Measurements from ENCODE around the gene HS3ST3B1.

The HS3ST3B1 gene

DNA sequence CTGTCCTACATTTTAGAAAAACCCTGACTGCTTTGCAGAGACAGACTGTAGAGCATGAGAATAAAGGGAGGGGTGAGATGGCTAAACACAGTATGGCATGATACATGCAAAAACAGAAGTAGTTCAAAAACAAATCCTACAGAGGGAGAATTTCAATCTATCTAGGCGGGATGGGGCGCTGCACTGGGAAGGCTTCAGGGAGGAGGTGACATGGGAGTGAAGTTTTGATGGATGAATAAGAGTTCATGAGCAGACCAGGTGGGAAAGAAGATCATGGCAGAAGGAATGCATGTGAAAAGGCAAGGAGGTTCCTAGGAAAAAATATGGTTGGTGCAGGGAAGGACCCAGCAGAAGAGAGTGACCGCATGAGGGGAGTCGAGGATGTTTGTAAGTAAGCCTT is 19.2 kb downstream of the HS3ST3B1 start:
- DNase-seq (ENCODE audit: insufficient read length, low spot score) (no peak), FAIRE-seq (no peak)

- no peak for FAIRE-seq
- no peak for DNase-seq (ENCODE audit: insufficient read length, low spot score)
These were observed 20.0 kb downstream of the HS3ST3B1 start for GRCh38 chr17:14320734-14321475.

DNA sequence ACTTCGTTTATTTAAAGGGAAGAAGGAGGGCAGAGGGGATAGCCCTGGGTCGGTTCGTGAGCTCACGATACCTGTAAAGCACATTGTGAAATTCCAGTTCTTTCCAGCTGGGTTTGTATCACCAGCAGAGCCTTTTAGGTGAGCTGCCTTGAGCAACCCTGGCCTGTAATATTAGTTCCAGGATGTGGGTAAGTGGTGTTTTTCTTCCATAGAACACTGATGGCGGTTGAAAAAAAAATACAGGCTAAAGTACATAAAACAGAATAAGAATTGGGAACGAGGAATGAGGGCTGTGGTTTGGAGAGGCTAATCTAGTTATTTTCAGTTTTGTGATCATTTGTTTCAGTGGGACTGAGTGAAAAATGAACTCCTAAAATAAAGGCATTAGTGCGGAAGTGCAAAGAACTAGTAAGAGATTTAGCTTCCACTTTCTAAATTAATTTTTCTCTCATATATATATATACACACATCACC is 20.6 kb downstream of the HS3ST3B1 start:
- no peak for DNase-seq (ENCODE audit: insufficient read length, low spot score)
- no peak for FAIRE-seq

DNA sequence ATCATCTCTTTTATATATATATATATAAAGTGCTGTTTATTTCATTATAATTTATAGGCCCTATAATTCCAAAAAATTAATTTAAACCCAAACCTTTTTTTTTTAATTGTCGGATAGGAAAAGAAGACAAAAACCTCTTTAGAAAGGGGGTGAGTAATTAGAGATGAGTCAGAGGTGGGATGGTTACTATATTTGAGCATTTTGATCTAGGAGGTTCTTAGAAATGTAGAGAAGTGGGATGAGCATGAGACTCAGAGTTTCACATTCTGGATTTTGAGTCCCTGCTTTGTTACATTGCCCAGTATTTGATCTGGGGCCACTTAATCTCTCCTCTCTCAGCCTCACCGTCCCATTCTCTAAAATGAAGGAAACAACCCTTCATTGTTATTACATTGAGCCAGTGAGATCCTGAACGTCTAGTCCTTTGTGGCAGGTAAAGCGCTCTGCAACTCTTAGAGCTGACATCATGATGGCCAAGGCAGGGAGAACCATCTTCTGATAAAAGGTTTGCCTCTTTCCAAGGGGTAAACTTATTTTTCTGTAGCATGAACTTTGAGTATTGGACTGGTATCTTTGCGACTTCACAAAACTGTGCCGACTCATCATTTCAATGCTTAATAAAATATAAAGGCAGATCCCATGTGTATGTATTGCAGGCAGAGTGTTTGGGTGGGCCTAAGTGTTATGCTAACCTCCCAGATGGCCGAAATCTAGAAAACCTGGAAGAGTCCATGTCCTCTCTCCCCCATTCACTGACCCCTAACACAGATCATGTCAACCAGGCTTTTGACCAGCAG is 21.3 kb downstream of the HS3ST3B1 start:
- no peak for DNase-seq (ENCODE audit: insufficient read length, low spot score)
- FAIRE-seq = no peak

DNA sequence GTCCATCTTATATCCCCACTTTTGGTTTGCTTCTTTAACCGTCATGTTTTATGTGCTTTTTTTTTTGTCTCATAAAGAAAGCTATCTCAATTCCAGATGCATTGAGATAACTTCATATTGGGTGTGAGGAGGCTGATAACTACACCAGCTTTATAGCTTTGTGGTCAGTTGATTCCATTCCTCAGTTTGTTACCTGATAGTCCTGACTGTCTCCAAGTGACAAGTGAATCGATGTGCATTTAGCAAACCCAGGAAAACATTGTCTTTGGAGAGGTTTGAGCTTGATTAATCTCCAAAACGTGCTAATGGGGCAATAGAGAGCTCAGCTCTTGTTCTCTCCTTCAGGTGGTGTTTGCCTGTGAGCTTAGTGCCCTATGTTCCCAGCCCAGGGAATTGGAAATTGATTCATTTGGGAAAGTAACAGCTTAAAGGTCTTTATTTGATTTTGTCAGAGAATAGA is 22.7 kb downstream of the HS3ST3B1 start:
- no peak for FAIRE-seq
- DNase-seq (ENCODE audit: insufficient read length, low spot score) = no peak

- FAIRE-seq = no peak
These were observed 24.8 kb downstream of the HS3ST3B1 start for GRCh38 chr17:14325618-14326167.

DNA sequence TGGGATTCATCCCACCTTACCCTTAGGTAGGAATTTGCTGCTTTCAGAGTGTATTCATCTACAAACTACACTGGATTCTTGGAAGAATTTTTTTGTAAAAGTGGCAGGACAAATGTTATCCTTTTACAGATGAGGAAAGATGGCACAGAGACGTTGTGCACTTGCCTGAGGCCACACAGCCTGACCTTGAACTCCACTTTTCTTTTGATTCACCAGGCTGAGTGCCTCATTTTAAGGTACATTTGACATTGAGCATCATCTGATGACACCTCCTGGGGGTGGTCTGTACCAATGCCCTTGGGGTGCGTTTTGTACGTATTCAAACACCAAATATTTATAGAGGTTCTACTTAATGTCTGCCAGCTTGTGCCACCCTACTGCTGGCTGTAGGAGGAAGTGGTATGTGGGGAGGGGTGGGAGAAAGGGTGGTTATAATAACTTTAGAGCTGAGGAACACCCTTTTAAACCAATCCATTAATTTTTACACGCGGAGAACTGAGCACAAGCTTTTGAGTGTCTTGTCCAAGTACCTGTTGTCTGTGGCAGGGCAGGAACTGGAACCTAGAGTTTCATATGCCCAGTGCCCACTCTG is 29.1 kb downstream of the HS3ST3B1 start:
- FAIRE-seq (no peak), DNase-seq (ENCODE audit: insufficient read length, low spot score) (no peak)

More at GRCh38 chr17:14325618-14326167, 24.8 kb downstream of the HS3ST3B1 start:
- no peak for DNase-seq (ENCODE audit: insufficient read length, low spot score)

DNA sequence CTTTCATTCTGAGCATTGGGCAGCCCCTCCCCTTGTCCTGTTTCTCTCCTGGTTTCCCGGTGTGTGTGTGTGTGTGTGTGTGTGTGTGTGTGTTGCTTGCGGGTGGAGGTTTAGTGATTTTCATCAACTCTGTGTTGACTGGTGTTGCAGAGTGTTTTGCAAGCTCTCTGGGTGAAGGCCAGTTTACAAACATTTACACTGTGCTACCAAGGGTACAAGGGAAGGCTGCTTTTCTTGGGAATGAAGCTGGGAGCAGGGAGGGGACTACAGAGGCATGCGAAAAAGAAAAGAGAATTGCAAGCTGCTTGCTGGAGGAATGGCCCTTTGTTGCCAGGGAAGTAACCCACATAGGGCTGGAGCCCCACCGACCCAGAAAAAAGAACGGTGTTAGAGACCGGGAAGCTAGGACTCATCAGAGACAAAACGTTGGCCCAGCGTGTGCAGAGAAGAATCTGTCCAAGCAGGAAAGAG is 29.6 kb downstream of the HS3ST3B1 start:
- FAIRE-seq (no peak), DNase-seq (ENCODE audit: insufficient read length, low spot score) (no peak)

DNA sequence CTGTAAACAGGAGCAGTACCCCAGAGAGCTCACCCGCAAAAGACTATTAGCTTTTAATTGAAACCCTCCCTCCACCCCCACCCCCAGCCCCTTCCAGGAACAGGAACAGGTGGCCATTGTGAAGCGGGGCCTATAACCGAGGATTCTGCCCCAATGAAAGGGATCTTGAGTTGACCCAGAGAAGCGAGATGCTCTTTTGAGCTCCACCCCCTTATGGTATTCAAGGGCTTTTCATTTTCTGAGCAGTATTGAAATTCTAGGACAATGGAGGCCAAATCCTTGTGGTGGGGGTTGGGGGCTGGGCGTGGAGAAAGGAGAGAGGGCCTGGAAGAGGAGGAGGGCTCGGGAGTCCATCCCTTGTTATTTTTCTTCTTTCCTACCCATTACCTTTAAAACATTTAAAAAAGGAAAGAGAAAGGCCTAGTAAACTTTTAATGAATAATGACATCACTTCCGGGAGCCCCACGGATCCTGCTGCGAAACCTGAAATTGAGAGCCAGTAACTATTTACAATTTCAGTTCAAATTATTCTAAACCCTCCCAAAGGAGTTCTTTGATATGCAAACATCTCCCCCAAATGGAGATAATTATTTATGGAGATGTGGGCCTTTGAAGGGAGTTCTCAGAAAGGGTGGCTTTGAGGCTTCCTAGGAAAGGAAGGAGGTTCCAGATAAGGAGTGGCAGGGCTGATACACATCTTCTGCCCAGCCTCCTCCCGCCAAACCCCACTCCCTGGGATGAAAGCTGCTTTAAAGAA is 30.5 kb downstream of the HS3ST3B1 start:
- FAIRE-seq (no peak), DNase-seq (ENCODE audit: insufficient read length, low spot score) (no peak)

GRCh38 chr17:14331982-14332298 is 31.1 kb downstream of the HS3ST3B1 start:
- DNase-seq (ENCODE audit: insufficient read length, low spot score) (no peak), FAIRE-seq (no peak)

DNA sequence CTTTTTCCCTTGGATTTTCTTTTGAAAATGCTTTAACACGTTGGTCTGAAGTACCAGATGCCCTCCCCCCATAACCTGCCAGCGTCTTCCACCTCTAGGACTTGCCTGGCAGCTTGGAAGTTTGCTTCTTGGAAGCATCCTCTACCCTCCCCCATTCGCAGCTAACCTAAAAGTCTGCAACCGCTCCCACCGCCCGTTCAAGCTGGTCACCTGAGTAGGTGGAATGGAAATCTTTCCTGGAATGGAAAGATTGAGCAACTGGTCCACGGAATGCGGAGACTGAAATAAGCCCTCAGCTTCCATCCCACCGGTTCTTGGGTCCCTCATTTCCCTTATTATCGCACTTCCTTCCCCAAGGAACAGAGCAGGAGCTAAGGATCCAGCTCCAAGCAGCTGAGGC is 31.4 kb downstream of the HS3ST3B1 start:
- FAIRE-seq (no peak), DNase-seq (ENCODE audit: insufficient read length, low spot score) (no peak)

DNA sequence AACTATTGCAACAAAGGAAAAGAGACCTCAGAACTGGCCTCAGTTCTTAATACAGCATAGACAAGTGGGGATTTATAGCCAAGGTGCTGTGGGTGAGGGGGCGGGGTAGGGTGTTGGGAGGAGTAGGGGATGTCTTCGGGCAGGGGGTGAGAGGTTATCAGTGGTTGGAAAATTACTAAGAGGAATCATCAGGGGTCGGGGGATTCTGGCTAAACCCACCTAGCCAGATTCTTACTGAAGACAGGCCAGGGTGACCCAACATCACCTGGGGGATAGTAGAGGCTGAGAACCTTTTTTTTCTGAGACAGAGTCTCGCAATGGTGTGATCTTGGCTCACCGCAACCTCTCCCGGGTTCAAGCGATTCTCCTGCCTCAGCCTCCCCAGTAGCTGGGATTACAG is 32.6 kb downstream of the HS3ST3B1 start:
- no peak for FAIRE-seq
- no peak for DNase-seq (ENCODE audit: insufficient read length, low spot score)

- DNase-seq (ENCODE audit: insufficient read length, low spot score) = no peak
- FAIRE-seq = no peak
These were observed 33.5 kb downstream of the HS3ST3B1 start for GRCh38 chr17:14334276-14334840.

- FAIRE-seq (no peak), DNase-seq (ENCODE audit: insufficient read length, low spot score) (no peak)
These were observed 34.0 kb downstream of the HS3ST3B1 start for GRCh38 chr17:14334919-14335318.

DNA sequence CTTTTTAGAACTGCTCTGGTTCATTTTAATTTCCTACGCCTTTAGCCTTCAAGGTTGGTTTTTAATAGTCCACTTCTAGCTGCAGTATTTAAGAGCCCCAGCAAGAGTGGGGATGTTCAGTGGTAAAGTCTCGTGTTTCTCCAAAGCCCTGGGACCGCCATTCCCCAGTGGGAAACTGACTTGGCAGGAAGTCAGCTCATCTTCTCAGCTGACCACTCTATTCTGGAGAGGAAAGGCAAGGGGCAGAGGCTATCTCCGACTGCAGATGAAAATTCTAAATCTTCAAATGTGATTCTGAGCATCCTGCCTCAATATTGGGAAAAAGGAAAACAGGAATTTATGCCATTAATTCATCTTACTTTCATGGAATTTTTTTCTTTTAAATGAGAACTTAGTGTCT is 35.5 kb downstream of the HS3ST3B1 start:
- no peak for FAIRE-seq

GRCh38 chr17:14337596-14338079 is 36.8 kb downstream of the HS3ST3B1 start:
- FAIRE-seq (no peak), DNase-seq (ENCODE audit: insufficient read length, low spot score) (no peak)

More for the DNA sequence above, 35.5 kb downstream of the HS3ST3B1 start:
- DNase-seq (ENCODE audit: insufficient read length, low spot score) = no peak

- FAIRE-seq (no peak), DNase-seq (ENCODE audit: insufficient read length, low spot score) (no peak)
These were observed 40.2 kb downstream of the HS3ST3B1 start for GRCh38 chr17:14340857-14341754.

DNA sequence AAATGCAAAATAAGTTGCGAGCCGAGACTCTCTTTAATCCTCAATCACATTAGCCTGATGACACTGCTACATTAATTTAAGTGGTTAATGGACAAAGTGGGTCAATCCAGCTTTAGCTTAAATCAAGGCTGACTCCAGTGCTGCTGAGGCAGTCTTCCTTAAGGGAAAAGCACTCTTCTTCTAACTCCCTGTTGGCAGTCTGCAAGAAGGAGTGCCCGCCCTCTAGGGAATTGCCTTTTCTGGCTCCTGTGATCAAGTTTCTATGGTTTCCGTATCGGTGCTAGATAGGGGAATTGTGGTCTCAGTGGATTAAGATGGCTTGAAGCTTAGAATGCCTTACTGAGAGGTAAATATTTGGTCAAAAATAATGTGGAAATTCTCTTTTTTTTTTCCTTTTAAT is 41.0 kb downstream of the HS3ST3B1 start:
- FAIRE-seq = no peak
- no peak for DNase-seq (ENCODE audit: insufficient read length, low spot score)

DNA sequence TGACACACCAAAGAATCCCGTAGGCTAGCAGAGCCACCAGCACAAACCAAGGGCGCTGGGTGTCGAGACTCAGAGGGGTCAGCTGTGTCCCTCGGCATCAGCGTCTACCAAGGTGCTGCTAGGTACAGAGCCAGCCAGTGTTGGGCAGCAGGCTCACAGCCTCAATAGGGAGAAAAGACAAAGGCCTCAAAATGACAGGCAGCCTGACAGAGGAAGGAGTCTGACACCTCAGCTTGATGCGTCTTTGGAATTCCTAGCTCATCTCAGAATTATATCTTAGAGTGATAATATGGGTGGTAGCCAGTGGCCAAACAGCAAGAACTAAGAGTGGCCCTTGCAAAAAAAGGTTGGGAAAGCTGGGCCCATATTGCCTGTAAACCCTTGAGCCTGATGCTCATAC is 45.9 kb downstream of the HS3ST3B1 start:
- no peak for DNase-seq (ENCODE audit: insufficient read length, low spot score)
- FAIRE-seq = no peak

All from HTR-8/SVneo (cell line).